T-helper 17 cell (primary cell): ENCODE data around the gene SUMO2. TPM values are rescaled to one million over a fixed set of nuclear protein-coding genes. Genes with fewer than 3 reads are reported as not detected.
"Not testable (repeated sequence)": the region's sequence is repeated elsewhere in the genome, so short reads cannot be mapped to it uniquely, and the experiment has no call there.

Source experiments
- ATAC-seq: fragments of 150-1000 bp; cut with Tn5 transposase; 2 replicates; pipeline ENCODE4 v1.10.0; 2021; ENCODE audit warnings: mild to moderate bottlenecking, moderate library complexity
- DNase-seq, 3 donors: peaks; one replicate each; pipeline versions ENCODE4 v3.0.0 to v3.0.0-alpha.2; 2020 to 2021
- H3K9me3 ChIP-seq: one replicate; pipeline ENCODE4 v1.7.0; 2013; ENCODE audit warnings: low read length, mild to moderate bottlenecking; ENCODE audit not compliant: control insufficient read depth, poor library complexity, severe bottlenecking
- H3K27ac Mint-ChIP-seq: one replicate; pipeline ENCODE4 v1.8.0; 2022; ENCODE audit warnings: mild to moderate bottlenecking, moderate library complexity, mixed read lengths
- H3K27me3 Mint-ChIP-seq: one replicate; pipeline ENCODE4 v1.8.0; 2022; ENCODE audit warnings: mixed read lengths
- H3K36me3 Mint-ChIP-seq: one replicate; pipeline ENCODE4 v1.8.0; 2022; ENCODE audit warnings: low read depth, mixed read lengths
- H3K4me1 Mint-ChIP-seq: one replicate; pipeline ENCODE4 v1.8.0; 2022; ENCODE audit warnings: mild to moderate bottlenecking, mixed read lengths
- H3K4me3 Mint-ChIP-seq: one replicate; pipeline ENCODE4 v1.8.0; 2022; ENCODE audit warnings: mild to moderate bottlenecking, moderate library complexity, mixed read lengths
- total RNA-seq, 4 donors: library from RNA in 2 of 4; stranded (reverse) in 2 of 4; gene quantifications; one replicate each; pipeline ENCODE4 v1.2.3 and lab custom pipeline; 2022 to 2026

The SUMO2 gene
- total RNA-seq (100 to 1,000 TPM; 216 to 236 TPM), total RNA-seq (lab: John Stamatoyannopoulos, UW) (80.4 to 130 reads per million in 2 donors)

DNA sequence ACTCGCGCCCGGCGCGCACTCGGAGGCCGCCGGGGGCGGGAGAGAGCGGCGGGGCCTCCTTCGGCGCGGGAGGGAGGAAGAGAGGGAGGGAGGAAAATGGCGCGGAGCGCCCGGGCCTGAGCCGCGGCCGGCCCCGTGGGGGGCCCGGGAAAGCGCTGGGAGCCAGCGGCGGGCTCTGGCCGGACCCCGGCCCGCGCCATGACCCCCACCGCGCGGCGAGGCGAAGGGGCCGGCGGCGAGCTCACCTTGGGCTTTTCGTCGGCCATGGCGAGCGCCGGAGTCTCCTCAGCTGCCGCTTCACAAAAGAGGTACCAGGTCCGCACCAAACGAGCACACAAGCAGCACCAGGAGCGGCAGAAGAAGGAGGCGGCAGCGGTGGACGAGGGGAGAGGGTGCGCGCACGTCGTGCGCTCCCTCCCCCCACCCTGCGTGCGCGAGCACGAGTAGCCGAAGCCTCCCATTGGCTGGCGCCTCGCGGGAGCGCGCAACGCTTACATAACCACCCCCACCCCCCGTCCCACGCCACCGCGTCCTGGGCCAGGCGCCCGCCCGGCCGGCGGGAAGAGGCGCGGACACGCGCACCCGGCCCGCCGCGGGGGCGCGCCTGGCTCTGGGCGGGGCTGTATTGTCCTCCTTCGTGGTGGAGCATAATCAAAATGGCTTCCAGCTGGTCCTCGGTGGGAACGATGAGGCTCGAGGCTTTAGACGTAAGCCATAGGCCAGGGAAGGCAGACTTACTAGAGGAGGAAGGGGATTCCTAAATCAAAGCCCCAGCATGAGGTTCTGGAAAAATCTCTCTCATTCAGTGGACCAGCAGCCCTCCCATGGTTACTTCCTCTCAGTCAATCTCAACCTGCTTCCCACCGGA, at the start of gene SUMO2:
Gene SUMO2, minus strand, starts transcription at position 391 of the 868 bp plus-strand sequence. Its CDS starts 125 bp downstream, at position 266.
- Mint-ChIP-seq H3K4me3 (peak within 1 kb of the TSS; percentile 97), H3K4me1 (peaks cover 24% of the 10 kb centered on the region), H3K36me3 (no peaks in the 10 kb centered on the region), H3K27ac (peak within 1 kb of the TSS; percentile 98), H3K27me3 (no peaks in the 10 kb centered on the region)
- H3K9me3 ChIP-seq, result no peaks in the 10 kb centered on the region
- DNase-seq, result peak; percentile 93 to 95 (median 94)
- peak; percentile 81 for ATAC-seq

DNA sequence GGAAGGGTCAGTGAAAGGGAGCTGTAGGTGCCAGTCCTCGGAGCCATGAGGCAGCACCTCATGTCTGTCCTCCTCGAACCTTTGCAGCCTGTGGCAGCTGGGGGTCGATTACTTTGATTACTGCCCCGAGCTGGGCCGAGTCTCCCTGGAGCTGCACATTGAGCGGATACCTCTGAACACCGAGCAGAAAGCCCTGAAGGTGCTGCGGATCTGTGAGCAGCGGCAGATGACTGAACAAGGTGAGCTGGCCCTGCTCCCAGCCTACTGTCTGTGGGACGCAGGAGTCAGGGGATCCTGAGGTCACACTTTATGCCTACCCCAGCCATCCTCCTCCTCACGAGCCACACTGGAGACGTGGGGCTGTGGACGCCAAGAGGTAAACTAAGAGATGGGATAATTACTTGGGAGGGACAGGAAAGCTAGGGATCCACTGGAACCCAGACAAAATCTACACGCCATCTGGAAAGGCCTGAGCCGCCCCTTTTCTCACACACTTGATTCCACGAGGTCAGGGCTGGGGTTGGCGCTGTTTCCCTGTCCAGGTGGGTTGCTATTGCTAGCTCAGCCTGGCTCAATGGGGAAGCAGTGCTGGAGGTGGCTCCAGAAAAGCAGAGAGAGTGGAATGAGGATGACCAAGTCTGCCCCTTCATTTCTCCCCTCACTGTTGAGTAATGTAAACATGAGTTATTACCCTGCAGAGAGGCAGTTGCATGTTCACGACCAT, 49.1 kb upstream of the SUMO2 start:
- no peaks in the 10 kb centered on the region for H3K9me3 ChIP-seq
- Mint-ChIP-seq H3K4me3 (no peak overlapping the region), H3K27ac (no peak overlapping the region), H3K27me3 (no peaks in the 10 kb centered on the region), H3K4me1 (no peaks in the 10 kb centered on the region), H3K36me3 (peaks cover 8% of the 10 kb centered on the region)
- DNase-seq (no peak), ATAC-seq (no peak)

DNA sequence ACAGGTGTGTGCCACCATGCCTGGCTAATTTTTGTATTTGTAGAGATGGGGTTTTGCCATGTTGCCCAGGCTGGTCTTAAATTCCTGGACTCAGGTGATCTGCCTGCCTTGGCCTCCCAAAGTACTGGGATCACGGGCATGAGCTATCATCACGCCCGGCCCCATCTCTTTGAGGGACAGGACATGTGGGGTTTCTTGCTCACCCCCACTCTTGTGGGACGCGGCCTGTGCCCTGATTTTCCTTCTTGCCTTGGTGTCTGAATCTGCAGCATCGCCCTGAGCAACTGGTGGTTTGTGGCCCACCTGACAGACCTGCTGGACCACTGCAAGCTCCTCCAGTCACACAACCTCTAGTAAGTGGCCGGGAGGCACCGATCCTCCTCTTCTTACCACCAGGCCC, 48.3 kb upstream of the SUMO2 start:
- H3K36me3 Mint-ChIP-seq, result peaks cover 8% of the 10 kb centered on the region
- DNase-seq, result no peak
- H3K4me1 Mint-ChIP-seq, result no peaks in the 10 kb centered on the region
- H3K27me3 Mint-ChIP-seq, result no peaks in the 10 kb centered on the region
- ATAC-seq, result no peak
- H3K9me3 ChIP-seq, result no peaks in the 10 kb centered on the region
- H3K4me3 Mint-ChIP-seq, result no peak overlapping the region
- H3K27ac Mint-ChIP-seq, result no peak overlapping the region

DNA sequence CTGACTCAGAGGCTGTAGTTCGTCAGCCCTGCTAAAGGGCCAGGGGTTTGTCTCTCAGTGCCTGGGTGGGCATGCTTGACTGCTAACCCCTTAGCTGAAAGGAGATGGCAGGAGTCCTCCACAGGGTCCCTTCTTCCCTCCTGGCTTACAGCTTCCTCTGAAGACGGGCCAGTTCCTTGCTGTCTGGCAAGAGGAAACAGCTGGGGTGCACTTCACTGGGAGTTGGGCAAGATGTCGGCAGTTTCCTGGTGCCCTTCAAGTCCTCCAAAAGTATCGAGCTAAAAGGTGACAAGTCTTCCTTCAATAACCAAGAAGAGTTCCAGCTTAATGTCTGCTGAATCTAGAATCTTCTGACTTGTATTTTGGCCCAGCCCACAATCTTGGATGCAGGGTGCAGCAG, 46.1 kb upstream of the SUMO2 start:
- Mint-ChIP-seq H3K36me3 (peaks cover 6% of the 10 kb centered on the region), H3K4me1 (no peaks in the 10 kb centered on the region), H3K27ac (no peak overlapping the region), H3K4me3 (no peak overlapping the region), H3K27me3 (no peaks in the 10 kb centered on the region)
- ATAC-seq (no peak), DNase-seq (no peak)
- no peaks in the 10 kb centered on the region for H3K9me3 ChIP-seq

DNA sequence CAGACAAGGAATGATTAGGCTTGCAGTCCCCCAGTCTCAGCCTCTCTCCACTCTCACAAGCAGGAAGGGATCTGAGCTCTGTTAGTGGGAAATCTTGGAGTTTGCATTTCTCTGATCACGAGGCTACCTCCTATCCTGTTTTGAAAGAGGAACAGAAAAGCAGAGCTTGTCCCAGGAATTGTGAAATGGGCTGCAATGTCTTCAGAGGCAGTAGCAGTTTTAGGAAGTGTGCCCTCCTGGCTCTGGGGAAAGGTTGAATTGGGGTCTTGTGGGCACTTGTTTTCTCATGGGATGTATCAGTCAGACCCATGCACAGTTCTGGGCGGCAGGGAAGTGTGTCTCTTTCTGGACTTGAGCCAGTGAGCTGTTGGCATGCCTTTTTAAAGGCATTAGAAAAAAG, 45.5 kb upstream of the SUMO2 start:
- Mint-ChIP-seq H3K4me3 (no peak overlapping the region), H3K36me3 (peaks cover 6% of the 10 kb centered on the region), H3K27ac (no peak overlapping the region), H3K4me1 (no peaks in the 10 kb centered on the region), H3K27me3 (no peaks in the 10 kb centered on the region)
- ATAC-seq (no peak), DNase-seq (no peak)
- no peaks in the 10 kb centered on the region for H3K9me3 ChIP-seq

DNA sequence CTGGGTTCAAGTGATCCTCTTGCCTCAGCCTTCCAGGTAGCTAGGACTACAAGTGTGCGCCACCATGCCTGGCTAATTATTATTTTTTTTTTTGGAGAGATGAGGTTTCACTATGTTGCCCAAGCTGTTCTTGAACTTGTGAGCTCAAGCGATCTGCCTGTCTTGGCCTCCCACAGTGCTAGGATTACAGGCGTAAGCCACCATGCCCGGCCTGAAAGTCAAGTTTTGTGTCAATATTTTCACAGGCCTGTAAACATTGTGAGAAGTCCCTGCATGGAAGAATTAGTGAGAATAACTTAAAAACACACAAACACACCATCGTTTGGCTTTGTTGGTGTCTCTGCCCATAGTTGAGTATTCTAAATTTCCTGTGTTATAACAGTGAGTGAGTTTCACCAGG, 45.0 kb upstream of the SUMO2 start:
- H3K27ac Mint-ChIP-seq, result no peak overlapping the region
- DNase-seq, result no peak

GRCh38 chr17:75225016-75225415, 42.3 kb upstream of the SUMO2 start:
- Mint-ChIP-seq H3K4me1 (peaks cover 5% of the 10 kb centered on the region), H3K36me3 (peaks cover 4% of the 10 kb centered on the region), H3K27me3 (no peaks in the 10 kb centered on the region), H3K4me3 (no peak overlapping the region), H3K27ac (no peak overlapping the region)
- ATAC-seq (no peak), DNase-seq (no peak)
- H3K9me3 ChIP-seq, result no peaks in the 10 kb centered on the region

More for the DNA sequence above, 45.0 kb upstream of the SUMO2 start:
- Mint-ChIP-seq H3K4me3 (no peak overlapping the region), H3K27me3 (no peaks in the 10 kb centered on the region), H3K36me3 (peaks cover 3% of the 10 kb centered on the region), H3K4me1 (no peaks in the 10 kb centered on the region)
- no peak for ATAC-seq
- H3K9me3 ChIP-seq, result no peaks in the 10 kb centered on the region

DNA sequence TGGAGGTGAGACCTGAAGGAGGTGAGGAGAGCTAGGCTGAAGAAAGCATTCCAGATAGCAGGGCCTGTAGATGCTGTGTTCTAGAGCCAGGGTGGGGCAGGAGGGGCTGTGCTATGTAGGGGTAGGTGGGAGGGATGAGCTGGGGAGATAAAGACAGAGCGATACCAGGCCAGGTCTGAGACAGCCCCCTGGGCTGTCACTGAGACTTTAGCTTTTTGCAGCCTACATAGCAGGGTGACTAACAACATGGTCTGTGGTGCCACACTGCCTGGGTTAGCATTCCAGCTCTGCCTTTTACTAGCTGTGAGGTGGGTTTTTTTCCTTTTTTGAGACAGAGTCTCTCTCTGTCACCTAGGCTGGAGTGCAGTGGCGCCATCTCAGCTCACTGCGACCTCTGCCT, 37.1 kb upstream of the SUMO2 start:
- H3K36me3 Mint-ChIP-seq, result peaks cover 8% of the 10 kb centered on the region
- H3K4me1 Mint-ChIP-seq, result peaks cover 7% of the 10 kb centered on the region
- no peaks in the 10 kb centered on the region for H3K9me3 ChIP-seq
- DNase-seq, result no peak
- no peaks in the 10 kb centered on the region for H3K27me3 Mint-ChIP-seq
- no peak for ATAC-seq
- no peak overlapping the region for H3K27ac Mint-ChIP-seq
- no peak overlapping the region for H3K4me3 Mint-ChIP-seq

GRCh38 chr17:75218131-75218530, 35.4 kb upstream of the SUMO2 start:
- H3K27me3 Mint-ChIP-seq, result no peaks in the 10 kb centered on the region
- peaks cover 7% of the 10 kb centered on the region for H3K4me1 Mint-ChIP-seq
- H3K4me3 Mint-ChIP-seq, result no peak overlapping the region
- no peak for DNase-seq
- peaks cover 8% of the 10 kb centered on the region for H3K36me3 Mint-ChIP-seq
- H3K9me3 ChIP-seq, result no peaks in the 10 kb centered on the region
- no peak overlapping the region for H3K27ac Mint-ChIP-seq
- no peak for ATAC-seq

DNA sequence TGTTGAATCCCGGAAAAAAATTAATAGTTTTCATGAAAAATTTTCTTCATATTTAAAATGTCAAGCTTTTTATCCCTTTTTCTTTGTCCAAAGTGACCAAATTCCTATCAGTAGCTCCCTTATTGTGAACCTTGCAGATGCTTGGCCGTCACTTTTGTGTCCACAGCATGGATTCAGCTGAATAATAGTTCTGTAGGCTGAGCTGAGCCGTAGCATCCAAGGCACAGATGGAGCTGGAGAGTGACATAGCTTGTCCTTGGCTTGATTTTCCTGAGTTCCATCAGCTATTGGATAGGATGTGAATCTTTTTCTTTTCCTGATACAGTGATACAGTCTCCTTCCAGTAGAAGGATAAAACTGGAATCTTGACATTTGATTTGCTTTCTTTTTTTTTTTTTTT, 26.3 kb upstream of the SUMO2 start:
- no peak for DNase-seq
- H3K27ac Mint-ChIP-seq, result no peak overlapping the region
- no peaks in the 10 kb centered on the region for H3K9me3 ChIP-seq
- no peak overlapping the region for H3K4me3 Mint-ChIP-seq
- no peaks in the 10 kb centered on the region for H3K27me3 Mint-ChIP-seq
- peaks cover 15% of the 10 kb centered on the region for H3K4me1 Mint-ChIP-seq
- peaks cover 3% of the 10 kb centered on the region for H3K36me3 Mint-ChIP-seq
- no peak for ATAC-seq

GRCh38 chr17:75208161-75208560, 25.4 kb upstream of the SUMO2 start:
- H3K27ac Mint-ChIP-seq, result no peak overlapping the region
- H3K36me3 Mint-ChIP-seq, result peaks cover 3% of the 10 kb centered on the region
- peak overlapping the region; percentile 31 for H3K4me3 Mint-ChIP-seq
- H3K9me3 ChIP-seq, result no peaks in the 10 kb centered on the region
- no peak for ATAC-seq
- no peaks in the 10 kb centered on the region for H3K27me3 Mint-ChIP-seq
- H3K4me1 Mint-ChIP-seq, result peaks cover 15% of the 10 kb centered on the region
- no peak for DNase-seq

DNA sequence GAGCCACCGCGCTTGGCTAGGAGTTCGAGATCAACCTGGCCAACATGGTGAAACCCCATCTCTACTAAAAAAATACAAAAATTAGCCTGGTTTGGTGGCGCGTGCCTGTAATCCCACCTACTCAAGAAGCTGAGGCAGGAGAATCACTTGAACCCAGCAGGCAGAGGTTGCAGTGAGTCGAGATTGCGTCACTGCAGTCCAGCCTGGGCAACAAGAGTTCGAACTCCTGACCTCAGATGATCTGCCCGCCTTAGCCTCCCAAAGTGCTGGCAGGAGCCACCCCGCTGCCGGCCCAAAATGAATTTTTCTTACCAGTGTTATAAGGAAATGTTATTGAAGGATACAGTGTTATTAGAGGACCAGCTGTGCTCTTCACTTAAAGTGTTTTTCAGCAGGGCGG, 25.0 kb upstream of the SUMO2 start:
- ATAC-seq (no peak), DNase-seq (no peak)
- H3K9me3 ChIP-seq, result no peaks in the 10 kb centered on the region
- Mint-ChIP-seq H3K36me3 (peaks cover 3% of the 10 kb centered on the region), H3K4me3 (peak overlapping the region; percentile 31), H3K27me3 (no peaks in the 10 kb centered on the region), H3K4me1 (peaks cover 15% of the 10 kb centered on the region), H3K27ac (no peak overlapping the region)

- not testable (repeated sequence) for H3K27me3 Mint-ChIP-seq, DNase-seq, H3K36me3 Mint-ChIP-seq, H3K9me3 ChIP-seq, ATAC-seq
- Mint-ChIP-seq H3K27ac (peak overlapping the region; percentile 95), H3K4me3 (peak overlapping the region; percentile 95), H3K4me1 (peaks cover 15% of the 10 kb centered on the region)
Observed at GRCh38 chr17:75207050-75207407, 24.3 kb upstream of the SUMO2 start.
